ENCODE results near the gene NFATC3. TPM values are rescaled to one million over a fixed set of nuclear protein-coding genes. Genes with fewer than 3 reads are reported as not detected.

Gene NFATC3
- total RNA-seq, 1 experiment from 2014 or later, result 33.0 TPM

- no peak for DNase-seq
- no peak overlapping the region for H3K56ac ChIP-seq (ENCODE audit: insufficient read length, low read depth, low read length)
- no peak overlapping the region for H4K8ac ChIP-seq (replicated peaks; ENCODE audit: insufficient read length, low read depth, low read length)
- H2AK5ac ChIP-seq (ENCODE audit: insufficient read length, low read length), result no peak overlapping the region
- no peaks in the 10 kb centered on the region for H3K9me3 Mint-ChIP-seq
- H4K5ac ChIP-seq (ENCODE audit: insufficient read length, low read depth, low read length), result no peak overlapping the region
- H3K27me3 ChIP-seq (ENCODE audit: insufficient read depth, low read length), result no peaks in the 10 kb centered on the region
- H3K4me2 ChIP-seq (ENCODE audit: insufficient read depth, insufficient read length, low read length), result no peak overlapping the region
- no peaks in the 10 kb centered on the region for H3K79me2 ChIP-seq (ENCODE audit: insufficient read depth, low read length)
- H2BK5ac ChIP-seq (ENCODE audit: insufficient read length, low read length), result no peak overlapping the region
- no peaks in the 10 kb centered on the region for H3K4me1 ChIP-seq (ENCODE audit: insufficient read depth, low read length)
- H3K4me1 Mint-ChIP-seq, result no peaks in the 10 kb centered on the region
- H3K36me3 Mint-ChIP-seq (ENCODE audit: insufficient read depth in 1 of 3, low read depth in 3 of 3), result peaks cover 6 to 32% (median 27%) of the 10 kb centered on the region in 3 experiments
- no peak overlapping the region for H4K91ac ChIP-seq (ENCODE audit: insufficient read length, low read depth, low read length)
- H3K79me1 ChIP-seq (ENCODE audit: insufficient read depth, low read depth, low read length, poor library complexity, severe bottlenecking), result no peaks in the 10 kb centered on the region
- no peaks in the 10 kb centered on the region for H3K23me2 ChIP-seq (ENCODE audit: insufficient read length, low read depth, low read length, poor library complexity, severe bottlenecking)
- H3K9me3 ChIP-seq (ENCODE audit: control insufficient read depth, low read depth, low read length), result no peaks in the 10 kb centered on the region
- no peaks in the 10 kb centered on the region for H3K27me3 Mint-ChIP-seq (ENCODE audit: low read depth)
- WGBS (ENCODE audit: extremely low coverage, insufficient read length, low lambda C conversion rate), result no CpG with 5 or more reads among the region's 2 CpGs
- no peak overlapping the region for H3K27ac ChIP-seq (ENCODE audit: insufficient read length, low read depth, low read length)
- no peak overlapping the region for H3K14ac ChIP-seq (ENCODE audit: insufficient read depth, low read length)
- TF ChIP-seq CTCF (conservative IDR thresholded peaks at IDR 0.05), result no peak
- H3K4me3 Mint-ChIP-seq, result no peak overlapping the region
- no peak overlapping the region for H2AFZ ChIP-seq (ENCODE audit: low read length)
- no peak overlapping the region for H2BK15ac ChIP-seq (ENCODE audit: low read depth, low read length)
- no peak overlapping the region for H3K18ac ChIP-seq (ENCODE audit: insufficient read length, low read depth, low read length)
- H3T11ph ChIP-seq (ENCODE audit: low read length), result no peak overlapping the region
- no peak overlapping the region for H2BK20ac ChIP-seq (ENCODE audit: low read depth, low read length, poor library complexity, severe bottlenecking)
- H3K4ac ChIP-seq (ENCODE audit: low read depth, low read length), result no peak overlapping the region
- H3K27ac Mint-ChIP-seq, result no peak overlapping the region
- no peak overlapping the region for H3K23ac ChIP-seq (ENCODE audit: insufficient read length, low read depth, low read length)
- no peak overlapping the region for H2BK120ac ChIP-seq (ENCODE audit: low read depth, low read length, poor library complexity, severe bottlenecking)
- no peak overlapping the region for H2BK12ac ChIP-seq (ENCODE audit: insufficient read length, low read depth, low read length)
- no peak overlapping the region for H3K9ac ChIP-seq (ENCODE audit: extremely low read depth, insufficient read length, low read length)
- no peaks in the 10 kb centered on the region for H4K20me1 ChIP-seq (ENCODE audit: control insufficient read depth, insufficient read depth, insufficient read length)
These were observed 35.7 kb upstream of the NFATC3 start for GRCh38 chr16:68049449-68049848.
